HG03097 (cell line): ENCODE measurements around the gene VSX2.

Experiments used
- ATAC-seq: cut with Tn5 transposase; IDR thresholded peaks from one replicate; pipeline ENCODE4 v1.9.1; 2021; ENCODE audit not compliant: unreplicated experiment, low FRiP score

VSX2 gene

GRCh38 chr14:74220991-74221390 lies 18.3 kb upstream of the VSX2 start:
- no peak for ATAC-seq

GRCh38 chr14:74221741-74222140 lies 17.5 kb upstream of the VSX2 start:
- no peak for ATAC-seq

GRCh38 chr14:74223016-74223415 lies 16.2 kb upstream of the VSX2 start:
- ATAC-seq: no peak

GRCh38 chr14:74231784-74232183 lies 7.5 kb upstream of the VSX2 start:
- ATAC-seq: no peak

GRCh38 chr14:74235017-74235416 lies 4.2 kb upstream of the VSX2 start:
- no peak for ATAC-seq

GRCh38 chr14:74237441-74237840 lies 1.8 kb upstream of the VSX2 start:
- no peak for ATAC-seq

- ATAC-seq: no peak
These were observed 872 bp downstream of the VSX2 start for GRCh38 chr14:74239848-74240793.

GRCh38 chr14:74240794-74241651 lies 1.8 kb downstream of the VSX2 start:
- no peak for ATAC-seq

- ATAC-seq: no peak
These were observed 2.4 kb downstream of the VSX2 start for GRCh38 chr14:74241652-74242017.

GRCh38 chr14:74242021-74242779 lies 3.0 kb downstream of the VSX2 start:
- ATAC-seq: no peak

GRCh38 chr14:74242780-74243042 lies 3.5 kb downstream of the VSX2 start:
- no peak for ATAC-seq

- no peak for ATAC-seq
These were observed 3.8 kb downstream of the VSX2 start for GRCh38 chr14:74243051-74243450.

- ATAC-seq: no peak
These were observed 4.9 kb downstream of the VSX2 start for GRCh38 chr14:74244115-74244514.

GRCh38 chr14:74245292-74245691 lies 6.0 kb downstream of the VSX2 start:
- no peak for ATAC-seq

- no peak for ATAC-seq
These were observed 7.3 kb downstream of the VSX2 start for GRCh38 chr14:74246542-74246941.

GRCh38 chr14:74248017-74248416 lies 8.8 kb downstream of the VSX2 start:
- no peak for ATAC-seq

GRCh38 chr14:74249433-74250375 lies 10.5 kb downstream of the VSX2 start:
- no peak for ATAC-seq

GRCh38 chr14:74255281-74255680 lies 16.0 kb downstream of the VSX2 start:
- ATAC-seq: no peak

GRCh38 chr14:74257078-74257940 lies 18.1 kb downstream of the VSX2 start:
- ATAC-seq: no peak
